Adrenal gland (tissue), 12 donors: ENCODE results near the gene TUBB4A. TPM values are rescaled to one million over a fixed set of nuclear protein-coding genes. Genes with fewer than 3 reads are reported as not detected.

Experiments used
- DNase-seq, 7 donors: peaks; one replicate each; pipeline ENCODE4 v3.0.0-alpha.2; 2019 to 2020
- H3K27ac ChIP-seq, 5 donors: fragments of 200-600 bp; sonication (generic) in 4 of 5; 1 replicate in 3 of 5; 2 replicates in 2 of 5; pipeline versions ENCODE4 v1.5.1 to v1.8.0; 2016 to 2020; ENCODE audit warnings: mild to moderate bottlenecking in 1 of 5
- H3K27me3 ChIP-seq: fragments of 200-600 bp; 2 replicates; pipeline ENCODE4 v1.8.0; 2021
- H3K36me3 ChIP-seq, 2 donors: fragments of 200-600 bp; replicated peaks in 1 of 2; 1 replicate in 1 of 2; 2 replicates in 1 of 2; pipeline versions ENCODE4 v1.5.1 to v1.8.0; 2018 to 2022
- H3K4me1 ChIP-seq, 2 donors: fragments of 200-600 bp; replicated peaks in 1 of 2; 1 replicate in 1 of 2; 2 replicates in 1 of 2; pipeline versions ENCODE4 v1.5.1 to v1.8.0; 2018 to 2021
- H3K4me3 ChIP-seq, 4 donors: fragments of 200-600 bp; sonication (generic) in 3 of 4; one replicate each; pipeline ENCODE4 v1.5.1; 2016 to 2018
- H3K9me3 ChIP-seq, 3 donors: fragments of 200-600 bp; sonication (generic) in 1 of 3; replicated peaks in 1 of 3; 1 replicate in 2 of 3; 2 replicates in 1 of 3; pipeline versions ENCODE4 v1.5.1 to v1.8.0; 2016 to 2021
- POLR2A ChIP-seq, 2 donors: fragments of 450-650 bp; IDR thresholded peaks; one replicate each; pipeline ENCODE4 v1.6.1; 2017; ENCODE audit warnings: antibody characterized with exemption in 2 of 2, mild to moderate bottlenecking in 2 of 2, moderate library complexity in 1 of 2
- WGBS, 4 donors: extraction: QIAGEN DNeasy Blood & Tissue Kit in 2 of 4; methylation state at CpG; one replicate each; pipeline versions ENCODE4 v1.1.5 to v1.1.7; 2013 to 2017; 5-methylcytosine and 5-hydroxymethylcytosine counted together
- intact Hi-C, 2 donors: fragments of 100-400 bp; cut with DNase I; formaldehyde crosslinking; loops; one replicate each; pipeline versions ENCODE4 v1.14.1 to v1.15.0; 2022 to 2023
- polyA plus RNA-seq, 3 donors: library from polyadenylated mRNA; stranded (reverse); fragments of 200-250 nt in 2 of 3; fragments of 350-450 nt in 1 of 3; fragmentation: Illumina TruSeq in 1 of 3; extraction: RNeasy Lipid Tissue Mini Kit (QIAGEN cat#74804) in 1 of 3; gene quantifications; one replicate each; pipeline ENCODE4 v1.2.3, GENCODE V29; 2013 to 2014
- total RNA-seq, 9 donors: library from RNA; depleted of rRNA in 4 of 9; stranded (reverse); fragments of >200 nt in 4 of 9; fragments of 120-200 nt in 1 of 9; fragmentation: NEBNext Ultra II Directional in 1 of 9; extraction: Animal tissue kit (Norgen Biotek cat#: 25700) in 1 of 9; gene quantifications; one replicate each; pipeline versions ENCODE4 v1.1.0 to v1.2.4, GENCODE V29; 2013 to 2023
- TF ChIP-seq, protein P1 (sequence below), 6 experiments: fragments of 450-650 bp in 4 of 6; fragments of 200-600 bp in 2 of 6; sonication (generic) in 1 of 6; IDR thresholded peaks; 1 replicate in 5 of 6; 2 replicates in 1 of 6; pipeline versions ENCODE4 v1.5.1 to v1.8.0; 2016 to 2021; ENCODE audit warnings: antibody characterized with exemption in 6 of 6, mild to moderate bottlenecking in 2 of 6, moderate library complexity in 1 of 6
- donor health status: healthy with polysubstance abuse.
- donor health status: Bipolar disorder and iron deficiency.
- donor health status: DM: yes; HTN: yes; CAD: no.
- donor health status: DM: no; HTN: no; CAD: no.
- donor health status: DM: no; HTN: no; CAD: no.
- donor health status: DM: yes; HTN: yes; CAD: no.

Gene TUBB4A
- total and polyA plus RNA-seq, 12 donors, result 50.4 to 752 (median 138) TPM

GRCh38 chr19:6534451-6535093 is 32.5 kb upstream of the TUBB4A start:
- TF ChIP-seq, protein P1, sequence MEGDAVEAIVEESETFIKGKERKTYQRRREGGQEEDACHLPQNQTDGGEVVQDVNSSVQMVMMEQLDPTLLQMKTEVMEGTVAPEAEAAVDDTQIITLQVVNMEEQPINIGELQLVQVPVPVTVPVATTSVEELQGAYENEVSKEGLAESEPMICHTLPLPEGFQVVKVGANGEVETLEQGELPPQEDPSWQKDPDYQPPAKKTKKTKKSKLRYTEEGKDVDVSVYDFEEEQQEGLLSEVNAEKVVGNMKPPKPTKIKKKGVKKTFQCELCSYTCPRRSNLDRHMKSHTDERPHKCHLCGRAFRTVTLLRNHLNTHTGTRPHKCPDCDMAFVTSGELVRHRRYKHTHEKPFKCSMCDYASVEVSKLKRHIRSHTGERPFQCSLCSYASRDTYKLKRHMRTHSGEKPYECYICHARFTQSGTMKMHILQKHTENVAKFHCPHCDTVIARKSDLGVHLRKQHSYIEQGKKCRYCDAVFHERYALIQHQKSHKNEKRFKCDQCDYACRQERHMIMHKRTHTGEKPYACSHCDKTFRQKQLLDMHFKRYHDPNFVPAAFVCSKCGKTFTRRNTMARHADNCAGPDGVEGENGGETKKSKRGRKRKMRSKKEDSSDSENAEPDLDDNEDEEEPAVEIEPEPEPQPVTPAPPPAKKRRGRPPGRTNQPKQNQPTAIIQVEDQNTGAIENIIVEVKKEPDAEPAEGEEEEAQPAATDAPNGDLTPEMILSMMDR (IDR thresholded peaks at IDR 0.05), result no peak
- no peak for TF ChIP-seq POLR2A (IDR thresholded peaks at IDR 0.05)
- DNase-seq, result no peak
- intact Hi-C loops, result no loop called here
- H3K4me3 ChIP-seq, result no peak overlapping the region
- H3K27me3 ChIP-seq, result peaks cover 6% of the 10 kb centered on the region
- H3K27ac ChIP-seq, result no peak overlapping the region
- no peaks in the 10 kb centered on the region for H3K9me3 ChIP-seq
- 55 to 65% (median 58%) methylated on average over 21 to 40 of the region's 40 CpGs for whole genome bisulfite sequencing, 4 donors
- peaks cover 11 to 15% of the 10 kb centered on the region in 2 donors for H3K4me1 ChIP-seq
- no peaks in the 10 kb centered on the region for H3K36me3 ChIP-seq

GRCh38 chr19:6533746-6534418 is 31.8 kb upstream of the TUBB4A start:
- H3K9me3 ChIP-seq, result no peaks in the 10 kb centered on the region
- TF ChIP-seq, protein P1 (IDR thresholded peaks at IDR 0.05), result no peak
- TF ChIP-seq POLR2A (IDR thresholded peaks at IDR 0.05), result no peak
- H3K4me1 ChIP-seq, result peaks cover 11 to 15% of the 10 kb centered on the region in 2 donors
- intact Hi-C loops, result no loop called here
- no peak overlapping the region for H3K27ac ChIP-seq
- DNase-seq, result no peak
- peaks cover 6% of the 10 kb centered on the region for H3K27me3 ChIP-seq
- 25 to 32% (median 27%) methylated on average over 11 of the region's 11 CpGs for WGBS, 4 donors
- no peaks in the 10 kb centered on the region for H3K36me3 ChIP-seq
- no peak overlapping the region for H3K4me3 ChIP-seq

DNA sequence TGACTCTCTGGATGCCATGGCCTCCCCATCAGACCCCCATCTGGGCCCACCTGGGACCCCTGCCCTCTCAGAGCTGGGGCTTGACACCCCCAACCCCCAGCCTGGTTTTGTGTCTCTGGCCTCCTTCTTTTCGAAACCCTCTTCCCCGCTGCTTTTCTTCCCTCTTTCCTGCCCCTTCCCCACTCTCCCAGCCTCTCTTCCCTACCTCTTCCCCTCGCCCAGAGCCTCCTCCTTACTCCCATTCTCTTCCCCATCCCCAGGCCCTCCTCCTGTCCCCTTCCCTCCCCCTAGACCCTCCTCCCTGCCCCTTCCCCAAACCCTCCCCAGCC is 30.9 kb upstream of the TUBB4A start:
- TF ChIP-seq, protein P1 (IDR thresholded peaks at IDR 0.05), result no peak
- TF ChIP-seq POLR2A (IDR thresholded peaks at IDR 0.05), result no peak
- Histone ChIP-seq H3K36me3 (no peaks in the 10 kb centered on the region), H3K4me3 (no peak overlapping the region), H3K9me3 (no peaks in the 10 kb centered on the region), H3K4me1 (peaks cover 11 to 15% of the 10 kb centered on the region in 2 donors), H3K27ac (no peak overlapping the region), H3K27me3 (peaks cover 6% of the 10 kb centered on the region)
- intact Hi-C loops, result no loop called here
- WGBS, 4 donors, result 47 to 56% (median 51%) methylated on average over 3 of the region's 3 CpGs
- DNase-seq, result no peak

DNA sequence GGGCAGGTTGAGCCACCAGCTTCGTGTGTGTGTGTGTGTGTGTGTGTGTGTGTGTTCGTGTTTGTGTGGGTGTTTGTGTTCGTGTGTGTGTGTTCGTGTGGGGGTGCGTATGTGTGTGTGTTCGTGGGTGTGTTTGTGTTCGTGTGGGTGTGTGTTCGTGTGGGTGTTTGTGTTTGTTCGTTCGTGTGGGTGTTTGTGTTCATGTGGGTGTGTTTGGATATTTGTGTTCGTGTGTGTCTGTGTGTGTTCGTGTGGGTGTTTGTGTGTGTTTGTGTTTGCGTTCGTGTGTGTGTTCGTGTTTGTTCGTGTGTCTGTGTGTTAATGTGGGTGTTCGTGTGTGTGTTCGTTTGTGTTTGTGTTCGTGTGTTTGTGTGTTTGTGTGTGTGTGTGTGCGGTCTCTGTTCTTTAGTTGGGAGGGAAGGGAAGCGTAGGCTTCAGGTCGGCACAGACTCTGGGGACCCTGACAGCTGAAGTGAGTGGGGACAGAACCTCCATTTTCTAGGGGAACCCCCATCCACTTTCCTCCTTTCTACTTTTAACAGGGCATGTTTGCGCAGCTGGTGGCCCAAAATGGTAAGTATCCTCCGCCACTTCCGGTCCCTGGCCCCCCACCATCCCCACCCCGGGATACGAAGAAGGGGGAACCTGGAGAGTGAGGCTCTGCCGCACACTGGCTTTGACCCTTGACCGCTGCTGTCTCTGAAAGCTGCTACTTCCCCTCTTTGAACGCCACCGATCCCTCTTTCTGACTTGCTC is 30.3 kb upstream of the TUBB4A start:
- H3K4me3 ChIP-seq, result no peak overlapping the region
- no peak for DNase-seq
- intact Hi-C loops, result no loop called here
- no peaks in the 10 kb centered on the region for H3K36me3 ChIP-seq
- no peak overlapping the region for H3K27ac ChIP-seq
- peaks cover 6% of the 10 kb centered on the region for H3K27me3 ChIP-seq
- H3K4me1 ChIP-seq, result peaks cover 11 to 15% of the 10 kb centered on the region in 2 donors
- 40 to 58% (median 47%) methylated on average over 29 to 31 of the region's 31 CpGs for WGBS, 4 donors
- no peak for TF ChIP-seq POLR2A (IDR thresholded peaks at IDR 0.05)
- TF ChIP-seq, protein P1 (IDR thresholded peaks at IDR 0.05), result no peak
- H3K9me3 ChIP-seq, result no peaks in the 10 kb centered on the region
